ENCODE data around the gene GALNT4.

Gene GALNT4

GRCh38 chr12:89529738-89530137 is 5.1 kb upstream of the GALNT4 start:
- DNase-seq: peak; percentile 47

- no peak for DNase-seq
These were observed 3.8 kb upstream of the GALNT4 start for GRCh38 chr12:89528434-89528833.

- DNase-seq: peak; percentile 87
These were observed 1.5 kb upstream of the GALNT4 start, which contains the start of gene POC1B for GRCh38 chr12:89525824-89526770. Gene POC1B, minus strand, starts transcription at chr12:89526047. Its CDS starts 152 bp downstream, at chr12:89525895.

GRCh38 chr12:89525305-89525823 is 768 bp upstream of the GALNT4 start:
- DNase-seq: peak; percentile 16

GRCh38 chr12:89523843-89524540 is 604 bp downstream of the GALNT4 start:
- peak; percentile 12 for DNase-seq

- no peak for DNase-seq
These were observed 1.2 kb downstream of the GALNT4 start for GRCh38 chr12:89523393-89523792.

- no peak for DNase-seq
These were observed 3.0 kb downstream of the GALNT4 start for GRCh38 chr12:89521364-89522223.

GRCh38 chr12:89517720-89518119 is 6.9 kb downstream of the GALNT4 start:
- no peak for DNase-seq

GRCh38 chr12:89516633-89517032 is 8.0 kb downstream of the GALNT4 start:
- DNase-seq: no peak

- DNase-seq: no peak
These were observed 9.8 kb downstream of the GALNT4 start for GRCh38 chr12:89514751-89515150.

- no peak for DNase-seq
These were observed 11.1 kb downstream of the GALNT4 start for GRCh38 chr12:89513544-89513943.

- DNase-seq: no peak
These were observed 17.4 kb downstream of the GALNT4 start for GRCh38 chr12:89507015-89507824.

- no peak for DNase-seq
These were observed 18.5 kb downstream of the GALNT4 start for GRCh38 chr12:89506050-89506449.

GRCh38 chr12:89504560-89505346 is 19.8 kb downstream of the GALNT4 start:
- DNase-seq: peak; percentile 11

- no peak for DNase-seq
These were observed 22.8 kb downstream of the GALNT4 start for GRCh38 chr12:89501793-89502192.

GRCh38 chr12:89499857-89500256 is 24.7 kb downstream of the GALNT4 start:
- DNase-seq: no peak

GRCh38 chr12:89497467-89497866 is 27.1 kb downstream of the GALNT4 start:
- no peak for DNase-seq

GRCh38 chr12:89497005-89497404 is 27.6 kb downstream of the GALNT4 start:
- DNase-seq: no peak

GRCh38 chr12:89494411-89495231 is 30.0 kb downstream of the GALNT4 start:
- DNase-seq: peak; percentile 63
